Fibroblast of mammary gland (primary cell): Measurements from ENCODE around the gene RPUSD1.
A peak's percentile ranks its signal among the peaks of the same experiment; 100 is the strongest.

Experiments
- DNase-seq: peaks from one replicate; pipeline ENCODE4 v3.0.0-alpha.2; 2010; ENCODE audit warnings: low read depth
- H3K4me3 ChIP-seq: 2 replicates; pipeline ENCODE4 v1.5.1; 2011; ENCODE audit warnings: low read depth, mild to moderate bottlenecking, low read length, moderate library complexity; ENCODE audit not compliant: control insufficient read depth
- CTCF ChIP-seq: conservative IDR thresholded peaks from 2 replicates; pipeline ENCODE4 v1.5.1; 2011; ENCODE audit warnings: low read depth, low read length, inconsistent platforms; ENCODE audit not compliant: control insufficient read depth, insufficient read depth

RPUSD1 gene

GRCh38 chr16:789191-789850 lies 1.1 kb upstream of the RPUSD1 start:
- no peak for DNase-seq
- TF ChIP-seq CTCF = no peak

DNA sequence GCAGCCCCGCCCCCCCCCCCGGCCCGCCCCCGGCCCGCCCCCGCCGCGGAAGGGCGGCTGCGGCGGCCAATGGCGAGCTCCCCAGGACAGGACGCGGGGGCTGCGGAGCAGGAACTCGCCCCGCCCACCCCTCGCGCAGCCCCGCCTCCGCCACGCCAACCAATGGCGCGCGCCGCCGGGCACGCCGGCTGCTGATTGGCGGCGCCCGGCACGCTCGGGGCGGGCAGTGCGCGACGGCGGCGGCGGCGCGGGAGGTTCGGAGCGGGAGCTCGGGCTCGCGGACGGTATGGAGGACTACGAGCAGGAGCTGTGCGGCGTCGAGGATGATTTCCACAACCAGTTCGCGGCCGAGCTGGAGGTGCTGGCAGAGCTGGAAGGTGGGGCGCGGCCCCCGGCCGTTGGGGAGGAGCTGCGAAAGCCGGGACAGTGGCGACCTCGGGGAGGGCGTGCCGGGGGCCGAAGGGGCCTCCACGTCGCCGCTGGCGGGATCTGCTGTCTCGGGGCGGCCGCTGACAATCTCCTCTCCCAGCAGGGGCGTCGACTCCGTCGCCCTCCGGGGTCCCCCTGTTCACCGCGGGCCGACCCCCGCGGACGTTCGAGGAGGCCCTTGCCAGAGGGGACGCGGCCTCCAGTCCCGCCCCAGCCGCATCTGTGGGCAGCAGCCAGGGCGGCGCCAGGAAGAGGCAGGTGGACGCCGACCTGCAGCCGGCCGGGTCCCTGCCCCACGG lies 382 bp upstream of the RPUSD1 start, which contains the start of gene CHTF18:
Gene CHTF18, plus strand, starts transcription at position 222 of the 728 bp plus-strand sequence. Its CDS starts 65 bp downstream, at position 287.
- TF ChIP-seq CTCF = no peak
- H3K4me3 ChIP-seq = peak within 1 kb of the TSS; percentile 82
- peak; percentile 84 for DNase-seq

More at GRCh38 chr16:789191-789850, 1.1 kb upstream of the RPUSD1 start:
- peak overlapping the region; percentile 71 for H3K4me3 ChIP-seq

- no peak for DNase-seq
- H3K4me3 ChIP-seq = peak overlapping the region; percentile 82
- no peak for TF ChIP-seq CTCF
These were observed 737 bp downstream of the RPUSD1 start for GRCh38 chr16:787321-787966.

DNA sequence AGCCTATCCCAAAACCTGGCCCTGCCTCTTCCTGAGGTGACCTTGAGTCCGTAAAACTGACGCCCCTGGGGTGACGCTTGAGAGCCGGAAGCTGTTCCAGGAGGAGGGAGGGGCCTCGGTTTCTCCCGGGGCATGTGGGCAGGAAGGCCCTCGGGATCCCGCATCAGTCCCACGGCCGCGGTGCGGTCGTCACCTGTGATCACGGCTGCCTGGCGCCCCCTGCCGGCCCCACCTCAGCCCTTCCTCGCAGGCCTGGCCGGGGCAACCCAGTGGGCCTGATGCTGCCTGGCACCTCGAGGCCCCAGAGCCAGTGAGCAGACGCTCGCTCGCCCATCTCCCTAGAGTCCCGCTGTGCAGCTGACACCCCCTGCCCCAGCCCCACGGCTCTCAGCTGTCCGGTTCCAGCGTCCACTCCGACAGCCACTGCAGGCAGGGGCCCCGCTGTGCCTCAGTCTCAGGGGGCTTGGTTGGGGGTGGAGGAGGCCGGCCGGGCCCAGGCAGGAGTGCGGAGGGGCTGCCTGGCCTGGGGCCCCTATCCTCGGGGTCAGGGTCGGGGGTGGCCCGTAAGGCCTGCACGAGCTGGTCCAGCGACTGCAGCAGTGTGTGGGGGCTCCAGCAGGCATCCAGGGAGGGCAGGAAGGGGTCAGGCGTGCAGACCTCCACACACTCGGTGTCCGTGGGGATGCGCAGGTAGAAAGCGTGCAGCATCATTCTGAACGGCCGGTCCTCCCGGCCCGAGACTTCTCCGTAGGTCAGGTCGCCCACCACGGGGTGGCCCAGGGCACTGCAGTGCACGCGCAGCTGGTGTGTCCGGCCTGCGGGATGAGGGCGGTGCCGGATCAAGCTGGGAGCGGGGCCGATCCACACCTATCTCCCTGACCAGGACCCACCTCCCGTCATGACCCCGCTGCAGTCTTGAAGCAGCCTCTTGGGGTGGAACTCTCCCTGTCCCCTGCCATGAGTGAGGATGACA lies 2.3 kb downstream of the RPUSD1 start:
- TF ChIP-seq CTCF = peak; percentile 49
- no peak overlapping the region for H3K4me3 ChIP-seq
- peak; percentile 47 for DNase-seq

- DNase-seq = no peak
- no peak overlapping the region for H3K4me3 ChIP-seq
- no peak for TF ChIP-seq CTCF
These were observed 3.8 kb downstream of the RPUSD1 start for GRCh38 chr16:784431-784830.
